SU-DHL-6 (cell line): Measurements from ENCODE around the gene ZNF77.

Experiments used
- CTCF ChIP-seq: fragments of 200-600 bp; sonication (generic); IDR thresholded peaks from one replicate; pipeline ENCODE4 v1.5.1; 2017; ENCODE audit warnings: antibody characterized with exemption, mild to moderate bottlenecking, low read length, moderate library complexity; ENCODE audit not compliant: insufficient read depth, poor library complexity, severe bottlenecking
- EZH2phosphoT487 ChIP-seq: fragments of 200-600 bp; sonication (generic), shearing (Covaris generic); conservative IDR thresholded peaks from 2 replicates; pipeline ENCODE4 v1.6.1; 2018; ENCODE audit warnings: mild to moderate bottlenecking, antibody characterized with exemption, low read length, moderate library complexity, mixed read lengths

- TF ChIP-seq CTCF (no peak), EZH2phosphoT487 (no peak)
Observed at GRCh38 chr19:2885736-2886135, 59.0 kb downstream of the ZNF77 start.
